ENCODE measurements around the gene LIPE.
A peak's percentile ranks its signal among the peaks of the same experiment; 100 is the strongest.

The LIPE gene

DNA sequence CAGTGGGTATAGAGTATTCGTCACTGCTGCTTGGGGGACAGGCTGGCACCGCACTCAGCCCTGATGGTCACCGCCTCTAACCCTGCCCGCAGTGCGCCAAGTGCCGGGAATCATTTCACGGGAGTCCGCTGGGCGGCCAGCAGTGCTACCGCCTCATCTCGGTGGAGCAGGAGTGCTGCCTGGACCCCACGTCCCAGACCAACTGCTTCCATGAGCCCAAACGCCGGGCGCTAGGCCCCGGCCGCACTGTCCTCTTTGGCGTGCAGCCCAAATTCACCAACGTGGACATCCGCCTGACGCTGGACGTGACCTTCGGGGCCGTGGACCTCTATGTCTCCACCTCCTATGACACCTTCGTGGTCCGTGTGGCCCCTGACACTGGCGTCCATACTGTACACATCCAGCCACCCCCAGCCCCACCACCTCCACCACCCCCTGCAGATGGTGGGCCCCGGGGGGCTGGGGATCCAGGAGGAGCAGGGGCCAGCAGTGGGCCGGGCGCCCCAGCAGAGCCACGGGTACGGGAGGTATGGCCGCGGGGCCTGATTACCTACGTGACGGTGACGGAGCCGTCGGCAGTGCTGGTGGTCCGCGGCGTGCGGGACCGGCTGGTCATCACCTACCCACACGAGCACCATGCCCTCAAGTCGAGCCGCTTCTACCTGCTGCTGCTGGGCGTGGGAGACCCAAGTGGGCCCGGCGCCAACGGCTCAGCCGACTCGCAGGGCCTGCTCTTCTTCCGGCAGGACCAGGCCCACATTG is 51.6 kb downstream of the LIPE start:
- no peak for DNase-seq

- no peak for DNase-seq
Measured at GRCh38 chr19:42374826-42375376, 52.3 kb downstream of the LIPE start.

- DNase-seq, result no peak
Measured at GRCh38 chr19:42370626-42371175, 56.5 kb downstream of the LIPE start.

DNA sequence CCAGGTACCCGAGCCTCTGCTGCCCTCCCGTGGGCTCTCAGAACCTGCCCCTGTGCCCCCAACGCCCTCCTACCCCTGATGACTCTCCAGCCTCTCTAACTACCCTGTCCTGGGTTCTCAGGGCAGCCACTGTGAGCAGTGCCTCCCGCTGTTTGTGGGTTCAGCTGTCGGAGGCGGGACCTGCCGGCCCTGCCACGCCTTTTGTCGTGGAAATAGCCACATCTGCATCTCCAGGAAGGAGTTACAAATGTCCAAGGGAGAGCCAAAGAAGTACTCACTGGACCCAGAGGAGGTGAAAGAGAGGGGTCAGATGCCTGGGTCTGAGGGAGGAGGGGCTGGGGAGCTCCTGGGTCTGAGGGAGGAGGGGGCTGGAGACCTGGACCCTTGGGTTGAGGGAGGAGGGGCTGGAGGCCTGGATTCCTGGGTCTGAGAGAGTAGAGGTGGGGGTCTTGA is 57.1 kb downstream of the LIPE start:
- DNase-seq, result peak; percentile 14

GRCh38 chr19:42369433-42370067 is 57.6 kb downstream of the LIPE start:
- DNase-seq, result no peak

- no peak for DNase-seq
Measured at GRCh38 chr19:42368765-42369164, 58.4 kb downstream of the LIPE start.

DNA sequence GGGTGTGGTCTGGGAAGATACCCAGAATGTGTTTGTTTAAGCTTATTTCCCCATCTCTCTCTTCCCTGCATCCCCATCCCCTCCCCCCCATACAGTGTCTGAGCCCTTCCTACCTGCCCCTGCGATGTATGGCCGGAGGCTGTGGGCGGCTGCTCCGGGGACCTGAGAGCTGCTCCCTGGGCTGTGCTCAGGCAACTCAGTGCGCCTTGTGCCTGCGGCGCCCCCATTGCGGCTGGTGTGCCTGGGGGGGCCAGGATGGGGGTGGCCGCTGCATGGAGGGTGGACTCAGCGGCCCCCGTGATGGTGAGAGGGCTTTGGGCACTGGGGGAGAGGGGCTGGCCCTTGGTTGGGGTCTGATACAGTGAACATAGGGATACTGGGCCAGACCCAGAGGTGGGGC is 58.8 kb downstream of the LIPE start:
- no peak for DNase-seq

DNA sequence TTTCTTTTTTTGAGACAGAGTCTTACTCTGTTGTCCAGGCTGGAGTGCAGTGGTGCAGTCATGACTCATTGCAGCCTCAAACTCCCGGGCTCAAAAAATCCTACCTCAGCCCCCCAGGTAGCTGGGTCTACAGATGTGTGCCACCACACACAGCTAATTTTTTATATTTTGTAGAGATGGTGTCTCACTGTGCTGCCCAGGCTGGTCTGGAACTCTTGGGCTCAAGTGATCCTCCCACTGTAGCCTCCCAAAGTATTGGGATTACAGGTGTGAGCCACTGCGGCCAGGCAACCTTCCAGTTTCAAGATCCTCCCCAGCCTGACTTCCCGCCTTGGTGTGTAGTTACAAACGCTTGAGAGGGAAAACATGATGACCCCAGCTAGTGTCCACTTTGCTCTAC is 59.3 kb downstream of the LIPE start:
- DNase-seq, result no peak

DNA sequence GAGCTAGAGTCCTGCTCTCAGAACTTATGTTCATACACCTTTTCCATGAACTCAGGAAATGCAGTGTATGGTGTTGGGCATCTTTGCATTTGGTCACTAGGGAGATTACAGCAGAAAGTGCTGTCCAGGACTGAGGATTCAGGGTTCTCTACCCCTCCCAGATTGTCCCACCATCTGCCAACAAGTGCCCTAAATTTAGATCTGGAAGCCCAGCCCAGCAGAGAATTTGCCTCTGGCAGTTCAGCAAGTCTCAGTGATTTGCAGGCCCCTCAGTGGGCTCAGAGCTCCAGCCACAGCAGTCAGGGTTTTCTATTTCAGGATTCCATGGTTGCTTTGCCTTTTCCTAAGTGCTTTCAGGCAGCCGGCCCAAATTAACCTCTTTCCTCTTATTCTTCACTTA is 60.5 kb downstream of the LIPE start:
- no peak for DNase-seq

DNA sequence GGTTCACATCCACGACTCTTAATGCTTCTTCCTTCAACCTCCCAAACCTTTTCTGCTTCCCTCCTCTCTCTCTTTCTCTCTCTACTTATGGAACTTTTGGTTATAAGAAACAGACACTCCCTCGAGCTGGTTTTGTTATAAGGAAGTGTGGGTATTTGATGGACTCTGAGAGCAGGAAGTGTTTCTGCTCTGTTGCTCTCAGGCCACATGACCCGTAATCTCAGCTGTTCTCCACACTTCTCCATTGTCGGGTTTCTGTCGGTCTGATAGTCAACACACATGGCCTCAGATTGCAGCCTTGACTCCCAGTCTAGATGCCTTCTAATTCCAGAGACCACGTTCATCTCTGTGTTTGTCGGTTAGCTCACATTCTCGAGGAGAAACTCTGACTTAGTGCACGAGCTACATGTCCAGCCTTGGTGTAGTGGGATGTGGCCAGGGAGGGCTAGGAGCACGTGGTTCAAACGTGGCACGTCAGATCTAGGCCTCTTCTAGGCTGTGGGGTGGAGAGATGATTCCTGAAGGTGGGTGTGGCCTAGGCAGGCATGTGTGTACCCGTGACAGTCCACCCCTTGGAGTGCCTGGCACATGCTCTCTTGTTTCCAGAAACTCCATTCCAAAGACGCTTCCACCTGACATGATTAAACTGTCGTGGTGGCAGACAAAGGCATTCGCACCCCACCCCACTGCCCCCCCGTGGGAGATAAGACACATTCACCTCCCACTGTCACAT is 63.4 kb downstream of the LIPE start:
- DNase-seq, result no peak

DNA sequence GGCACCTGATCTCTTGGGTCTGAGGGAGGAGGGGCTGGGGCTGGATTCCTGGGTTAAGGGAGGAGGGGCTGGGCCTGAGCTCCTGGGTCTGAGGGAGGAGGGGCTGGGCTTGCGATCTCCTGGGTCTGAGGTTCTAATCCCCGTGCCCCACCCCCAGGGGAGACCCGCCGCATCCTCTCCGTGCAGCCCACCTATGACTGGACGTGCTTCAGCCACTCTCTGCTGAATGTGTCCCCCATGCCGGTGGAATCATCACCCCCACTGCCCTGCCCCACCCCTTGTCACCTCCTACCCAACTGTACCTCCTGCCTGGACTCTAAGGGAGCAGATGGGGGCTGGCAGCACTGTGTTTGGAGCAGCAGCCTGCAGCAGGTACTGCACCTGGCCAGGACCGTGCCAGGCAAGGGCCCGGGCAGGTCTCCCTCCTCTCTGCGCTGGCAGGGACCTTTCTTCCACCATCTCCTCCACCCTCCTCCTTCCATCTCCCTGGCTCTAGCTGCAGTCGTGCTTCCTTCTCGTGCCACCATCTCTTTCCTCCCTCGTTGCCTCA is 64.2 kb downstream of the LIPE start:
- no peak for DNase-seq

- no peak for DNase-seq
Measured at GRCh38 chr19:42362342-42362741, 64.8 kb downstream of the LIPE start.

- DNase-seq, result no peak
Measured at GRCh38 chr19:42361545-42361910, 65.7 kb downstream of the LIPE start.

- DNase-seq, result no peak
Measured at GRCh38 chr19:42360787-42361544, 66.2 kb downstream of the LIPE start.

DNA sequence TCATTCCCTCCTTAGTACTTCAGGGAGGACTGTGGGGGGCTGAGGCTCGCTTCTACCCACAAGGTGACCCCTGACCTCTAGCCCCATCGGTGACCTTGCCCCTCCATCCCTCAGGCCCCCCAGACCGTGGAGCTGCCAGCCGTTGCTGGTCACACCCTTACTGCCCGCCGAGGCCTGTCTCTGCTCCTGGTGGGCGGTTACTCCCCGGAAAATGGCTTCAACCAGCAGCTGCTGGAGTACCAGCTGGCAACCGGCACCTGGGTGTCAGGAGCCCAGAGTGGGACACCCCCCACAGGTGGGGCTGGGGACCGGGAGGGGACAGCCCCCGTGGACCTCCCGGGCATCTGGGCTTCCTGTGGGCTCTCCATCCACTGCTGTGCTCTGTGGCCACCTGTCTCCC is 69.9 kb downstream of the LIPE start:
- DNase-seq, result no peak

DNA sequence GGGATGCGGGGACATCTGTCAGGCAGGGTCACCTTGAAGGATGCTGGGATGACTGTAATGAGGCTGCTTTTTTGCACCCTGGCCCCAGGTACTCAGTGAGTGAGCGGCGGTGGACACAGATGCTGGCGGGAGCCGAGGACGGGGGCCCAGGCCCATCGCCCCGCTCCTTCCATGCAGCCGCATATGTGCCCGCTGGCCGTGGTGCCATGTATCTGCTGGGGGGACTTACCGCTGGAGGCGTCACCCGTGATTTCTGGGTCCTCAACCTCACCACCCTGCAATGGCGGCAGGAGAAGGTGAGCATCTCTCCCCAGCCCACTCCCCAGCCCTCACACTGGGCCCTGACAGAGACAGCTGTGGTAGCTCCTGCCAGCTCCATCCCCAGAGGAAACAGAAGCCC is 70.5 kb downstream of the LIPE start:
- no peak for DNase-seq

GRCh38 chr19:42355896-42356295 is 71.3 kb downstream of the LIPE start:
- no peak for DNase-seq

DNA sequence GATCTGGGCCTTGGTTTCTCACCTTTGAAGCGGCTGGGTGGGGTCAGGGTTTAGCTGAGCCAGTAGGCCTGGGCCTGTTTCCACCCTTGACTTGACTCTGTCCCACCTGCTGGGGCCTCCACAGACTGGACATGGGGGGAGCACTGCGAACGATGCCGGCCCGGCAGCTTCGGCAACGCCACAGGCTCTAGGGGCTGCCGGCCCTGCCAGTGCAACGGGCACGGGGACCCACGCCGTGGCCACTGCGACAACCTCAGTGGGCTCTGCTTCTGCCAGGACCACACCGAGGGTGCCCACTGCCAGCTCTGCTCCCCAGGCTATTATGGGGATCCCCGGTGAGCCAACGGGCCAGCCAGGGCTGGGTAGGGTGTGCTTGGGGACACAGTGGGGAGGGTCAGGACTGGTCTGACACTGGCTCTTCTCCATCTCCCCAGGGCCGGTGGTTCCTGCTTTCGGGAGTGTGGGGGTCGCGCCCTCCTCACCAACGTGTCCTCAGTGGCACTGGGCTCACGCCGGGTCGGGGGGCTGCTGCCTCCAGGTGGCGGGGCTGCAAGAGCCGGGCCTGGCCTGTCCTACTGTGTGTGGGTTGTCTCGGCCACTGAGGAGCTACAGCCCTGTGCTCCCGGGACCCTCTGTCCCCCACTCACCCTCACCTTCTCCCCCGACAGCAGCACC is 73.7 kb downstream of the LIPE start:
- no peak for DNase-seq

GRCh38 chr19:42352301-42353259 is 74.6 kb downstream of the LIPE start:
- peak; percentile 40 for DNase-seq

Data from NCI-H510A (cell line).